Measurements from ENCODE around the gene FGFR2. TPM values are rescaled to one million over a fixed set of nuclear protein-coding genes. Genes with fewer than 3 reads are reported as not detected.

The FGFR2 gene
- total and polyA plus RNA-seq, 2 of the 4 experiments (the other 2 are of a cell fraction): not detected

DNA sequence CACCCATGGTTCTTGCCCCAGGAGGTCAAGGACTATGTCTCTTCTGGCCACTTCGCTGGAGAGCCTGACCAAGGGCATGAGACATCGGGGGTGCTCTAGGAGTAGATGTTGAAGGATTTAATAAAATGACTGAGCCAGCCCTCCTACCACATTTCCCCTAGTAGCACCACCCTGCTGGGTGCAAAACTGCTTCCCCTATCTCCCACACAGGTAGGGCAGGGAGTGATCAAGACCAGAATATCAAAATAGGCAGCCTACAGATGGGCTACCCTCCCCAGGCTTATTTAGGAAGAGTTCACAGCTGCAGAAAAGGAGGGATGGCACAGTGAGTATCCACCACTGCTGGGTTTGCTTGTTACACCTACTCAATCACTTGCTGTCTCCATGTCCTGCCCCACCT, 103.9 kb downstream of the FGFR2 start:
- H3K23ac ChIP-seq (ENCODE audit: low read depth, low read length): no peak overlapping the region
- no peak overlapping the region for H2AFZ ChIP-seq (replicated peaks; ENCODE audit: low read length, poor library complexity)
- no peak overlapping the region for H2BK5ac ChIP-seq (ENCODE audit: low read depth, low read length, poor library complexity, severe bottlenecking)
- H3K9ac ChIP-seq (ENCODE audit: low read depth, low read length): no peak overlapping the region
- no peak for DNase-seq
- H3K4me3 ChIP-seq (ENCODE audit: insufficient read depth, low read depth, low read length): no peak overlapping the region
- H3K4me1 ChIP-seq (ENCODE audit: control insufficient read depth, insufficient read depth, low read length): no peaks in the 10 kb centered on the region
- H2AK9ac ChIP-seq (replicated peaks; ENCODE audit: low read depth, low read length, poor library complexity): no peak overlapping the region
- H2BK20ac ChIP-seq (ENCODE audit: low read depth, low read length): no peak overlapping the region
- H2AK5ac ChIP-seq (ENCODE audit: low read depth, low read length): no peak overlapping the region
- H3K14ac ChIP-seq (replicated peaks; ENCODE audit: low read depth, low read length): no peak overlapping the region
- H4K91ac ChIP-seq (ENCODE audit: insufficient read depth, low read depth, low read length): no peak overlapping the region
- H2BK15ac ChIP-seq (ENCODE audit: low read depth, low read length): no peak overlapping the region
- H4K20me1 ChIP-seq (ENCODE audit: insufficient read depth, low read length): no peaks in the 10 kb centered on the region
- no peak overlapping the region for H3K4me2 ChIP-seq (ENCODE audit: low read depth, low read length)
- no peaks in the 10 kb centered on the region for H3K79me1 ChIP-seq (ENCODE audit: low read depth in 1 of 2, low read length in 2 of 2)
- H3K18ac ChIP-seq (ENCODE audit: low read depth, low read length): no peak overlapping the region
- H3K27me3 ChIP-seq (ENCODE audit: control insufficient read depth, insufficient read depth, low read length): no peaks in the 10 kb centered on the region
- intact Hi-C loops (cut with micrococcal nuclease) (no loop called here), dilution Hi-C loops (cut with HindIII; ENCODE audit: low sequenced_read_pairs, unreplicated experiment) (no loop called here), in situ Hi-C loops (cut with MboI; ENCODE audit: low sequenced_read_pairs) (no loop called here)
- ATAC-seq (ENCODE audit: low read depth): no peak
- H3K4ac ChIP-seq (ENCODE audit: low read depth, low read length): no peak overlapping the region
- no peaks in the 10 kb centered on the region for H3K9me1 ChIP-seq (ENCODE audit: insufficient read depth, low read length)
- H2BK120ac ChIP-seq (ENCODE audit: low read depth, low read length): no peak overlapping the region
- WGBS, 2 experiments (ENCODE audit: extremely low coverage in 2 of 2, insufficient read length in 1 of 2): no CpG with 5 or more reads among the region's 2 CpGs
- ChIA-PET POLR2A (ENCODE audit: unreplicated experiment) (no interaction called here), CTCF (no interaction called here)
- no peak overlapping the region for H4K5ac ChIP-seq (ENCODE audit: low read depth, low read length)
- no peak overlapping the region for H3K56ac ChIP-seq (ENCODE audit: extremely low read depth, insufficient read depth, low read length)
- H3K9me3 ChIP-seq (ENCODE audit: control insufficient read depth, insufficient read depth, low read length): peaks cover 46% of the 10 kb centered on the region
- H3K36me3 ChIP-seq (ENCODE audit: control insufficient read depth, insufficient read depth, low read length): no peaks in the 10 kb centered on the region
- no peak for TF ChIP-seq USF2 (IDR thresholded peaks at IDR 0.05; ENCODE audit: low read depth, low read length)
- no peak for TF ChIP-seq RFX5 (IDR thresholded peaks at IDR 0.05; ENCODE audit: low read depth, low read length)
- TF ChIP-seq CHD1 (IDR thresholded peaks at IDR 0.05; ENCODE audit: low read depth, low read length): no peak
- no peak for TF ChIP-seq BHLHE40 (IDR thresholded peaks at IDR 0.05; ENCODE audit: low read depth, low read length)
- no peak for TF ChIP-seq RCOR1 (IDR thresholded peaks at IDR 0.05; ENCODE audit: insufficient replicate concordance, low read length)
- TF ChIP-seq FOS (IDR thresholded peaks at IDR 0.05; ENCODE audit: low read depth, low read length): no peak
- no peak for TF ChIP-seq CEBPB (IDR thresholded peaks at IDR 0.05; ENCODE audit: low read depth, low read length)
- no peak for TF ChIP-seq RAD21 (IDR thresholded peaks at IDR 0.05; ENCODE audit: low read length)
- TF ChIP-seq ELK1 (IDR thresholded peaks at IDR 0.05; ENCODE audit: borderline replicate concordance, low read depth, low read length): no peak
- BruUV-seq (replicated peaks): no TSS peak
- no peak overlapping the region for H3K27ac ChIP-seq (ENCODE audit: insufficient read depth, low read length)
- no peak overlapping the region for H4K8ac ChIP-seq (ENCODE audit: low read depth in 2 of 2, low read length in 2 of 2)

All from IMR-90 (cell line).